IMR-90 (cell line): ENCODE data around the gene EXOC6B. TPM values are rescaled to one million over a fixed set of nuclear protein-coding genes. Genes with fewer than 3 reads are reported as not detected.

ENCODE experiments used
- ATAC-seq: fragments of 200-7000 bp; cut with Tn5 transposase; 2 replicates; pipeline ENCODE4 v1.9.1; 2020; ENCODE audit warnings: low read depth, mild to moderate bottlenecking, moderate library complexity
- BruUV-seq: library from RNA; stranded (reverse); fragments of 400-500 nt; replicated peaks from 2 replicates; lab custom pipeline; 2021; lab: Mats Ljungman, UMichigan
- CTCF ChIA-PET: fragments of 300-600 bp; formaldehyde crosslinking; extraction: SDS; loops from one replicate; lab custom pipeline; 2021; ENCODE audit warnings: antibody characterized with exemption; lab: Yijun Ruan, JAX
- POLR2A ChIA-PET: fragments of 300-600 bp; sonication (Branson Sonifier 250); formaldehyde crosslinking; loops from one replicate; lab custom pipeline; 2022; ENCODE audit warnings: antibody characterized with exemption; ENCODE audit not compliant: unreplicated experiment; lab: Charles Lee
- DNase-seq: peaks from one replicate; pipeline ENCODE4 v3.0.0; 2013
- H2AFZ ChIP-seq: replicated peaks from 2 replicates; pipeline ENCODE3; 2013; ENCODE audit warnings: low read length, mild to moderate bottlenecking; ENCODE audit not compliant: poor library complexity
- H2AK5ac ChIP-seq: 2 replicates; pipeline ENCODE4 v1.6.1; 2013; ENCODE audit warnings: low read depth, low read length, inconsistent platforms
- H2AK9ac ChIP-seq: replicated peaks from 2 replicates; pipeline ENCODE3; 2013; ENCODE audit warnings: mild to moderate bottlenecking, low read depth, low read length, moderate library complexity; ENCODE audit not compliant: poor library complexity
- H2BK120ac ChIP-seq: 2 replicates; pipeline ENCODE4 v1.6.1; 2013; ENCODE audit warnings: low read depth, low read length, inconsistent platforms
- H2BK15ac ChIP-seq: 3 replicates; pipeline ENCODE4 v1.6.1; 2013; ENCODE audit warnings: low read depth, low read length, inconsistent platforms
- H2BK20ac ChIP-seq: 2 replicates; pipeline ENCODE4 v1.6.1; 2013; ENCODE audit warnings: low read depth, mild to moderate bottlenecking, inconsistent platforms, low read length, moderate library complexity
- H2BK5ac ChIP-seq: 2 replicates; pipeline ENCODE4 v1.6.1; 2013; ENCODE audit warnings: mild to moderate bottlenecking, low read depth, low read length, inconsistent platforms; ENCODE audit not compliant: poor library complexity, severe bottlenecking
- H3K14ac ChIP-seq: replicated peaks from 2 replicates; pipeline ENCODE4 v1.6.1; 2013; ENCODE audit warnings: low read depth, low read length, inconsistent platforms
- H3K18ac ChIP-seq: 2 replicates; pipeline ENCODE4 v1.6.1; 2013; ENCODE audit warnings: low read depth, low read length, control low read depth
- H3K23ac ChIP-seq: 2 replicates; pipeline ENCODE4 v1.6.1; 2013; ENCODE audit warnings: low read depth, low read length, inconsistent platforms
- H3K27ac ChIP-seq: 2 replicates; pipeline ENCODE4 v1.5.1; 2013; ENCODE audit warnings: mild to moderate bottlenecking, control low read depth, low read length; ENCODE audit not compliant: insufficient read depth
- H3K27me3 ChIP-seq: 2 replicates; pipeline ENCODE4 v1.6.1; 2013; ENCODE audit warnings: low read length; ENCODE audit not compliant: control insufficient read depth, insufficient read depth
- H3K36me3 ChIP-seq: 2 replicates; pipeline ENCODE4 v1.6.1; 2013; ENCODE audit warnings: low read length, mixed read lengths; ENCODE audit not compliant: control insufficient read depth, insufficient read depth
- H3K4ac ChIP-seq: 2 replicates; pipeline ENCODE4 v1.6.1; 2013; ENCODE audit warnings: low read depth, low read length, inconsistent platforms
- H3K4me1 ChIP-seq: 2 replicates; pipeline ENCODE4 v1.6.1; 2013; ENCODE audit warnings: low read length, mixed read lengths; ENCODE audit not compliant: control insufficient read depth, insufficient read depth
- H3K4me2 ChIP-seq: 2 replicates; pipeline ENCODE4 v1.6.1; 2013; ENCODE audit warnings: low read depth, mild to moderate bottlenecking, control low read depth, low read length, moderate library complexity
- H3K4me3 ChIP-seq: 2 replicates; pipeline ENCODE4 v1.5.1; 2013; ENCODE audit warnings: low read depth, mild to moderate bottlenecking, control low read depth, low read length, moderate library complexity; ENCODE audit not compliant: insufficient read depth
- H3K56ac ChIP-seq: 2 replicates; pipeline ENCODE4 v1.6.1; 2013; ENCODE audit warnings: low read length, inconsistent platforms; ENCODE audit not compliant: insufficient read depth; ENCODE audit errors: extremely low read depth
- H3K79me1 ChIP-seq, 2 experiments: 2 replicates each; pipeline ENCODE4 v1.6.1; 2013; ENCODE audit warnings: low read length in 2 of 2, inconsistent platforms in 1 of 2, low read depth in 1 of 2
- H3K9ac ChIP-seq: 2 replicates; pipeline ENCODE4 v1.6.1; 2013; ENCODE audit warnings: low read depth, low read length, control low read depth
- H3K9me1 ChIP-seq: 2 replicates; pipeline ENCODE4 v1.6.1; 2013; ENCODE audit warnings: low read length, inconsistent platforms; ENCODE audit not compliant: insufficient read depth
- H3K9me3 ChIP-seq: 2 replicates; pipeline ENCODE4 v1.6.1; 2013; ENCODE audit warnings: low read length; ENCODE audit not compliant: control insufficient read depth, insufficient read depth
- H4K20me1 ChIP-seq: 2 replicates; pipeline ENCODE4 v1.6.1; 2013; ENCODE audit warnings: low read length, inconsistent platforms; ENCODE audit not compliant: insufficient read depth
- H4K5ac ChIP-seq: 2 replicates; pipeline ENCODE4 v1.6.1; 2013; ENCODE audit warnings: mild to moderate bottlenecking, low read depth, low read length, control low read depth
- H4K8ac ChIP-seq, 2 experiments: 2 replicates each; pipeline ENCODE4 v1.6.1; 2013; ENCODE audit warnings: low read depth in 2 of 2, low read length in 2 of 2, control low read depth in 1 of 2, inconsistent platforms in 1 of 2
- H4K91ac ChIP-seq: 2 replicates; pipeline ENCODE4 v1.6.1; 2013; ENCODE audit warnings: low read depth, low read length, inconsistent platforms; ENCODE audit not compliant: insufficient read depth
- CEBPB ChIP-seq: IDR thresholded peaks from 2 replicates; pipeline ENCODE4 v1.6.1; 2012; ENCODE audit warnings: low read depth, low read length, improper control_type of control experiment
- MAFK ChIP-seq: IDR thresholded peaks from 2 replicates; pipeline ENCODE4 v1.6.1; 2012; ENCODE audit warnings: low read depth, low read length, improper control_type of control experiment
- MAZ ChIP-seq: IDR thresholded peaks from 2 replicates; pipeline ENCODE4 v1.6.1; 2012; ENCODE audit warnings: low read depth, mild to moderate bottlenecking, low read length, improper control_type of control experiment, moderate library complexity, borderline replicate concordance
- MXI1 ChIP-seq: IDR thresholded peaks from 2 replicates; pipeline ENCODE4 v1.6.1; 2012; ENCODE audit warnings: low read depth, mild to moderate bottlenecking, low read length, moderate library complexity, borderline replicate concordance
- NFE2L2 ChIP-seq: fragments of 150-350 bp; IDR thresholded peaks from 2 replicates; pipeline ENCODE4 v1.6.1; 2016; ENCODE audit warnings: low read depth, mild to moderate bottlenecking, low read length
- POLR2A ChIP-seq: IDR thresholded peaks from 2 replicates; pipeline ENCODE4 v1.6.1; 2012; ENCODE audit warnings: mild to moderate bottlenecking, low read depth, low read length
- RAD21 ChIP-seq: IDR thresholded peaks from 2 replicates; pipeline ENCODE4 v1.6.1; 2012; ENCODE audit warnings: low read length, improper control_type of control experiment
- RCOR1 ChIP-seq: IDR thresholded peaks from 2 replicates; pipeline ENCODE4 v1.6.1; 2012; ENCODE audit warnings: mild to moderate bottlenecking, low read length, improper control_type of control experiment; ENCODE audit not compliant: insufficient replicate concordance
- RFX5 ChIP-seq: IDR thresholded peaks from 2 replicates; pipeline ENCODE4 v1.8.0; 2012; ENCODE audit warnings: low read depth, mild to moderate bottlenecking, low read length, moderate library complexity
- USF2 ChIP-seq: fragments of 150-350 bp; IDR thresholded peaks from 2 replicates; pipeline ENCODE4 v1.6.1; 2017; ENCODE audit warnings: mild to moderate bottlenecking, antibody characterized with exemption, low read length, low read depth
- WGBS, 2 experiments: methylation state at CpG; one replicate each; pipeline versions ENCODE4 v1.1.5 to v1.1.7; 2013; ENCODE audit warnings: missing lambda C conversion rate in 2 of 2; ENCODE audit not compliant: insufficient read length in 1 of 2; ENCODE audit errors: extremely low coverage in 2 of 2; 5-methylcytosine and 5-hydroxymethylcytosine counted together
- dilution Hi-C: fragments of 300-500 bp; cut with HindIII; formaldehyde crosslinking; loops from one replicate; pipeline ENCODE4 v1.14.3; 2018; ENCODE audit warnings: low sequenced_read_pairs; ENCODE audit not compliant: unreplicated experiment
- in situ Hi-C: fragments of 300-500 bp; cut with MboI; formaldehyde crosslinking; loops from 3 replicates; pipeline ENCODE4 v1.14.3; 2019; ENCODE audit warnings: low sequenced_read_pairs, inconsistent platforms, mixed read lengths
- intact Hi-C: fragments of 100-400 bp; cut with micrococcal nuclease; formaldehyde crosslinking; loops from 2 replicates; pipeline ENCODE4 v1.10.0; 2022
- polyA plus RNA-seq, 3 experiments: library from polyadenylated mRNA; depleted of rRNA; stranded (reverse); fragments of >200 nt; gene quantifications; 2 replicates each; pipeline ENCODE4 v1.2.3, GENCODE V29; 2012; ENCODE audit warnings: low replicate concordance in 1 of 3
- total RNA-seq: library from RNA; depleted of rRNA; stranded (reverse); fragments of >200 nt; gene quantifications from 2 replicates; pipeline ENCODE4 v1.2.3, GENCODE V29; 2012

The EXOC6B gene
- total and polyA plus RNA-seq, 2 of the 4 experiments (the other 2 are of a cell fraction), result 10.2 to 29.4 TPM

DNA sequence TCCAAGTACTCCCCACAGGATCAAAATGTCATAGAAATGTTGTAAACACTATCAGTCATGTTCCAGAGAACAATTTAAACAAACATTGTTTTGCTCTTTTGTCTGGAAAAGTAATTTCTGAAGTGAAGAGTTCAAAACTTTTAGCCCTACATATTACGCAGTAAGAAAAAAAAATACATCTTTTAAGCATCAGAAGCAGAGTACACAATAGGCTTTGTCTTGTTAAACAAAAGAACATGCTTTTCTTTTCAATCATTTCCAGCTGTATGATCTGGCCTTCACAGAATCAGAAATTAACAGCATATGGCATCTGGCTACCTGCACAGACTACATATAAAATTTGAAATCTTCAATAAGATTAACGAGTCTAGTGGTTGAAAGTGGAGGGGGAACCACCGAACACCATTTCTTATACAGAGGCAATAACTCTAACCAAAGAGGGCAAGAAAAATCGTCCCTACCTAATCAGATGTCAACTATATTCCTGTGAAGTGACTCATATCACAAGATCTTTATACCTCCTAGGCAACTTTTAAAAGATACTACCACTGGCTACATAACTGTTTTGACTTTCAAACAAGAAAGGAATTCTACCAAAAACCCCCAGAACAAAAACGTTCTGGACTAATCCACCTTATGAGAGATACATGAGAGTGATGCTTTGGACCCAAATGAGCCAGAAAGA, 149.3 kb downstream of the EXOC6B start:
- no peak overlapping the region for H3K56ac ChIP-seq
- H3K9me3 ChIP-seq, result no peaks in the 10 kb centered on the region
- no peak overlapping the region for H2AK9ac ChIP-seq
- DNase-seq (peak; percentile 23), ATAC-seq (peak; percentile 60)
- H3K27me3 ChIP-seq, result no peaks in the 10 kb centered on the region
- no peak overlapping the region for H3K4me3 ChIP-seq
- no TSS peak for BruUV-seq
- no peak overlapping the region for H2BK120ac ChIP-seq
- CTCF ChIA-PET, result no interaction called here
- H4K5ac ChIP-seq, result no peak overlapping the region
- no peak overlapping the region; the same call in 1 of the 2 replicates for H3K4me2 ChIP-seq
- no peak overlapping the region for H2AK5ac ChIP-seq
- no peak overlapping the region for H3K27ac ChIP-seq
- no peak overlapping the region for H4K91ac ChIP-seq
- peaks cover 3 to 12% of the 10 kb centered on the region in 2 experiments; a peak in 2 of 4 replicates for H3K79me1 ChIP-seq
- H2BK5ac ChIP-seq, result no peak overlapping the region
- intact Hi-C loops (no loop called here), in situ Hi-C loops (no loop called here), dilution Hi-C loops (no loop called here)
- POLR2A ChIA-PET, result no interaction called here
- no CpG with 5 or more reads among the region's 5 CpGs for WGBS, 2 experiments
- no peak overlapping the region for H2BK15ac ChIP-seq
- H4K8ac ChIP-seq, result no peak overlapping the region
- no peaks in the 10 kb centered on the region for H3K36me3 ChIP-seq
- H3K14ac ChIP-seq, result no peak overlapping the region
- no peaks in the 10 kb centered on the region for H4K20me1 ChIP-seq
- TF ChIP-seq RAD21 (no peak), MXI1 (no peak), RFX5 (no peak), MAFK (no peak), USF2 (no peak), MAZ (no peak), POLR2A (no peak), RCOR1 (no peak), NFE2L2 (no peak), CEBPB (no peak)
- H3K9me1 ChIP-seq, result no peaks in the 10 kb centered on the region
- H2BK20ac ChIP-seq, result no peak overlapping the region
- H3K4me1 ChIP-seq, result peaks cover 4% of the 10 kb centered on the region
- H2AFZ ChIP-seq, result no peak overlapping the region
- H3K18ac ChIP-seq, result no peak overlapping the region
- no peak overlapping the region for H3K9ac ChIP-seq
- H3K23ac ChIP-seq, result no peak overlapping the region
- H3K4ac ChIP-seq, result no peak overlapping the region
